HEK293T (cell line): Measurements from ENCODE around the gene WDHD1.

ENCODE experiments used
- CTBP1 ChIP-seq: fragments of 450-650 bp; IDR thresholded peaks from 2 replicates; pipeline ENCODE4 v1.6.1; 2016; ENCODE audit warnings: borderline replicate concordance
- ELF4 ChIP-seq: fragments of 450-650 bp; IDR thresholded peaks from 2 replicates; pipeline ENCODE4 v1.6.1; 2017; ENCODE audit warnings: antibody characterized with exemption
- FOXA1 ChIP-seq: fragments of 450-650 bp; IDR thresholded peaks from 2 replicates; pipeline ENCODE4 v1.6.1; 2016; ENCODE audit warnings: mild to moderate bottlenecking
- FOXM1 ChIP-seq: fragments of 450-650 bp; IDR thresholded peaks from 2 replicates; pipeline ENCODE4 v1.6.1; 2017; ENCODE audit warnings: mild to moderate bottlenecking, borderline replicate concordance
- HDGF ChIP-seq: fragments of 450-650 bp; IDR thresholded peaks from 2 replicates; pipeline ENCODE4 v1.6.1; 2017; ENCODE audit warnings: antibody characterized with exemption, borderline replicate concordance
- LEF1 ChIP-seq: fragments of 450-650 bp; IDR thresholded peaks from 2 replicates; pipeline ENCODE4 v1.6.1; 2017; ENCODE audit warnings: mild to moderate bottlenecking, borderline replicate concordance
- NFRKB ChIP-seq: fragments of 450-650 bp; IDR thresholded peaks from 2 replicates; pipeline ENCODE4 v1.6.1; 2016; ENCODE audit warnings: mild to moderate bottlenecking, moderate library complexity
- SP1 ChIP-seq: fragments of 450-650 bp; IDR thresholded peaks from 2 replicates; pipeline ENCODE4 v1.6.1; 2017
- SUZ12 ChIP-seq: fragments of 450-650 bp; IDR thresholded peaks from 2 replicates; pipeline ENCODE4 v1.6.1; 2016; ENCODE audit warnings: mild to moderate bottlenecking
- ZNF384 ChIP-seq: fragments of 450-650 bp; IDR thresholded peaks from 2 replicates; pipeline ENCODE4 v1.6.1; 2016

- TF ChIP-seq SUZ12 (no peak), LEF1 (no peak), SP1 (no peak), FOXA1 (no peak), HDGF (no peak), FOXM1 (no peak), ZNF384 (no peak), NFRKB (no peak), ELF4 (no peak), CTBP1 (no peak)
Measured at GRCh38 chr14:54944737-54945391, 82.0 kb downstream of the WDHD1 start.
